H9 (cell line): ENCODE measurements around the gene NOS1AP. TPM values are rescaled to one million over a fixed set of nuclear protein-coding genes. Genes with fewer than 3 reads are reported as not detected.

Experiments used
- DNase-seq: peaks from one replicate; pipeline ENCODE4 v3.0.0-alpha.2; 2017
- H2AFZ ChIP-seq: one replicate; pipeline ENCODE4 v1.6.1; 2013; ENCODE audit warnings: mild to moderate bottlenecking, low read length, control low read depth, moderate library complexity
- H2AK5ac ChIP-seq: 2 replicates; pipeline ENCODE4 v1.6.1; 2013; ENCODE audit warnings: low read length, control low read depth, mixed read lengths; ENCODE audit not compliant: insufficient read length
- H2BK120ac ChIP-seq: one replicate; pipeline ENCODE4 v1.6.1; 2013; ENCODE audit warnings: low read depth, mild to moderate bottlenecking, low read length, control low read depth, inconsistent platforms; ENCODE audit not compliant: poor library complexity, severe bottlenecking
- H2BK12ac ChIP-seq: 2 replicates; pipeline ENCODE4 v1.6.1; 2013; ENCODE audit warnings: low read length, control low read depth, mixed read lengths, low read depth; ENCODE audit not compliant: insufficient read length
- H2BK15ac ChIP-seq: 2 replicates; pipeline ENCODE4 v1.6.1; 2013; ENCODE audit warnings: low read depth, low read length, control low read depth
- H2BK20ac ChIP-seq: one replicate; pipeline ENCODE4 v1.6.1; 2013; ENCODE audit warnings: low read depth, mild to moderate bottlenecking, low read length, control low read depth, inconsistent platforms; ENCODE audit not compliant: poor library complexity, severe bottlenecking
- H2BK5ac ChIP-seq: 2 replicates; pipeline ENCODE4 v1.6.1; 2013; ENCODE audit warnings: low read length, control low read depth, mixed read lengths; ENCODE audit not compliant: insufficient read length
- H3K14ac ChIP-seq: 2 replicates; pipeline ENCODE4 v1.6.1; 2013; ENCODE audit warnings: low read length, control low read depth; ENCODE audit not compliant: insufficient read depth
- H3K18ac ChIP-seq: 2 replicates; pipeline ENCODE4 v1.6.1; 2013; ENCODE audit warnings: low read depth, mild to moderate bottlenecking, mixed read lengths, low read length, control low read depth; ENCODE audit not compliant: insufficient read length
- H3K23ac ChIP-seq: 2 replicates; pipeline ENCODE4 v1.6.1; 2013; ENCODE audit warnings: low read length, control low read depth, mixed read lengths, low read depth; ENCODE audit not compliant: insufficient read length
- H3K23me2 ChIP-seq: 2 replicates; pipeline ENCODE4 v1.6.1; 2013; ENCODE audit warnings: low read depth, mild to moderate bottlenecking, mixed read lengths, low read length, control low read depth; ENCODE audit not compliant: insufficient read length, poor library complexity, severe bottlenecking
- H3K27ac ChIP-seq: 2 replicates; pipeline ENCODE4 v1.5.1; 2013; ENCODE audit warnings: low read length, control low read depth, mixed read lengths, low read depth; ENCODE audit not compliant: insufficient read length
- H3K27me3 ChIP-seq: 2 replicates; pipeline ENCODE4 v1.6.1; 2013; ENCODE audit warnings: low read length, control low read depth, inconsistent platforms; ENCODE audit not compliant: insufficient read depth
- H3K4ac ChIP-seq: 2 replicates; pipeline ENCODE4 v1.6.1; 2013; ENCODE audit warnings: low read depth, mild to moderate bottlenecking, control low read depth, inconsistent platforms, low read length, moderate library complexity
- H3K4me1 ChIP-seq: 2 replicates; pipeline ENCODE4 v1.6.1; 2013; ENCODE audit warnings: low read length, control low read depth, inconsistent platforms; ENCODE audit not compliant: insufficient read depth
- H3K4me2 ChIP-seq: 2 replicates; pipeline ENCODE4 v1.6.1; 2013; ENCODE audit warnings: low read length, control low read depth, mixed read lengths; ENCODE audit not compliant: insufficient read length, insufficient read depth
- H3K56ac ChIP-seq: 2 replicates; pipeline ENCODE4 v1.6.1; 2013; ENCODE audit warnings: low read depth, mild to moderate bottlenecking, mixed read lengths, low read length, control low read depth; ENCODE audit not compliant: insufficient read length
- H3K79me1 ChIP-seq: 2 replicates; pipeline ENCODE4 v1.6.1; 2013; ENCODE audit warnings: low read depth, mild to moderate bottlenecking, moderate library complexity, low read length, control low read depth, inconsistent platforms; ENCODE audit not compliant: insufficient read depth, poor library complexity, severe bottlenecking
- H3K79me2 ChIP-seq: 2 replicates; pipeline ENCODE4 v1.6.1; 2013; ENCODE audit warnings: low read length, control low read depth, inconsistent platforms; ENCODE audit not compliant: insufficient read depth
- H3K9ac ChIP-seq: 2 replicates; pipeline ENCODE4 v1.6.1; 2013; ENCODE audit warnings: low read length, control low read depth, mixed read lengths; ENCODE audit not compliant: insufficient read length; ENCODE audit errors: extremely low read depth
- H3K9me3 ChIP-seq: one replicate; pipeline ENCODE4 v1.6.1; 2013; ENCODE audit warnings: low read depth, low read length, inconsistent platforms; ENCODE audit not compliant: control insufficient read depth
- H3T11ph ChIP-seq: one replicate; pipeline ENCODE4 v1.6.1; 2013; ENCODE audit warnings: mild to moderate bottlenecking, low read length, control low read depth, inconsistent platforms
- H4K20me1 ChIP-seq: one replicate; pipeline ENCODE4 v1.6.1; 2013; ENCODE audit not compliant: control insufficient read depth, insufficient read length, insufficient read depth
- H4K5ac ChIP-seq: 2 replicates; pipeline ENCODE4 v1.6.1; 2013; ENCODE audit warnings: low read depth, mild to moderate bottlenecking, mixed read lengths, low read length, control low read depth; ENCODE audit not compliant: insufficient read length
- H4K8ac ChIP-seq: replicated peaks from 2 replicates; pipeline ENCODE4 v1.6.1; 2013; ENCODE audit warnings: low read length, control low read depth, mixed read lengths, low read depth; ENCODE audit not compliant: insufficient read length
- H4K91ac ChIP-seq: 2 replicates; pipeline ENCODE4 v1.6.1; 2013; ENCODE audit warnings: low read depth, mild to moderate bottlenecking, moderate library complexity, mixed read lengths, low read length, control low read depth; ENCODE audit not compliant: insufficient read length
- H3K27ac Mint-ChIP-seq, 3 experiments: 2 replicates in 2 of 3; 3 replicates in 1 of 3; pipeline ENCODE4 v1.8.0; 2020 to 2021; ENCODE audit warnings: mixed read lengths in 3 of 3, mild to moderate bottlenecking in 1 of 3, moderate library complexity in 1 of 3
- H3K27me3 Mint-ChIP-seq: 2 replicates; pipeline ENCODE4 v1.8.0; 2021; ENCODE audit warnings: low read depth, mild to moderate bottlenecking, moderate library complexity, mixed read lengths
- H3K36me3 Mint-ChIP-seq, 3 experiments: 2 replicates in 2 of 3; 3 replicates in 1 of 3; pipeline ENCODE4 v1.8.0; 2020 to 2021; ENCODE audit warnings: low read depth in 3 of 3, mixed read lengths in 3 of 3; ENCODE audit not compliant: insufficient read depth in 1 of 3
- H3K4me1 Mint-ChIP-seq, 2 experiments: 2 replicates each; pipeline ENCODE4 v1.8.0; 2020; ENCODE audit warnings: mixed read lengths in 2 of 2
- H3K4me3 Mint-ChIP-seq, 2 experiments: 2 replicates in 1 of 2; 3 replicates in 1 of 2; pipeline ENCODE4 v1.8.0; 2020 to 2021; ENCODE audit warnings: mild to moderate bottlenecking in 2 of 2, mixed read lengths in 2 of 2, moderate library complexity in 1 of 2
- H3K9me3 Mint-ChIP-seq, 2 experiments: 2 replicates in 1 of 2; 3 replicates in 1 of 2; pipeline ENCODE4 v1.8.0; 2020; ENCODE audit warnings: mild to moderate bottlenecking in 2 of 2, mixed read lengths in 2 of 2, moderate library complexity in 1 of 2
- WGBS: extraction: QIAGEN DNeasy Blood & Tissue Kit; methylation state at CpG from one replicate; pipeline ENCODE4 v1.1.7; 2013; ENCODE audit warnings: missing lambda C conversion rate, low lambda C conversion rate, mixed read lengths; ENCODE audit not compliant: insufficient read length; ENCODE audit errors: extremely low coverage; 5-methylcytosine and 5-hydroxymethylcytosine counted together
- total RNA-seq: library from RNA; stranded (reverse); gene quantifications from 2 replicates; pipeline ENCODE4 v1.2.1, GENCODE V29; 2021
- TF ChIP-seq, protein P1 (sequence below): fragments of 200-600 bp; sonication (generic); conservative IDR thresholded peaks from 3 replicates; pipeline ENCODE4 v1.8.0; 2021; ENCODE audit warnings: antibody characterized with exemption, mild to moderate bottlenecking

The NOS1AP gene
- total RNA-seq, 1 experiment from 2014 or later = 8.4 TPM

DNA sequence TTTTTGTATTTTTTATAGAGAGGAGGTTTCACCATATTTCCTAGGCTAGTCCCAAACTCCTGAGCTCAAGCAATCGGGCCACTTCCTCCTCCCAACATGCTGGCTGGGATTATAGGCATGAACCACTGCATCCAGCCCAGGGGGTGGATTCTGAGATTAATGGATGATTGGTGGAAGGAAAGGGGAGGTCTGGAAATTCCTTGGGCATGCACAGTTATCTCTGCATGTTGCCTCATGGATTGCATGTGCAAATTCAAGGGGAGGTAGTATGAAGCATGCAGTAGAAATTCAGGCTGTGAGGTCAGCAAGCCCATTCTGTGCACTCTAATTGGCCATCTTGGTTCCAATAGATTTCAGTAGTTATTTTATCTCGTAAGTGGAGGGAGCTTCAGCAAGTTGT is 182.7 kb downstream of the NOS1AP start:
- no peak overlapping the region for H4K91ac ChIP-seq
- H3K9ac ChIP-seq = no peak overlapping the region
- Mint-ChIP-seq H3K27me3 (no peaks in the 10 kb centered on the region), H3K36me3 (peaks cover 0 to 3% (median 0%) of the 10 kb centered on the region in 3 experiments; a peak in 2 of 7 replicates), H3K4me1 (peaks cover 59 to 61% of the 10 kb centered on the region in 2 experiments), H3K27ac (no peak overlapping the region), H3K4me3 (no peak overlapping the region), H3K9me3 (no peaks in the 10 kb centered on the region; a peak in 2 of 5 replicates)
- no peak overlapping the region for H3K23ac ChIP-seq
- H4K5ac ChIP-seq = no peak overlapping the region
- H3K9me3 ChIP-seq = no peaks in the 10 kb centered on the region
- peaks cover 16% of the 10 kb centered on the region for H3K4me1 ChIP-seq
- H4K8ac ChIP-seq = no peak overlapping the region
- no peak overlapping the region for H2AK5ac ChIP-seq
- H2BK12ac ChIP-seq = no peak overlapping the region
- H3K27me3 ChIP-seq = no peaks in the 10 kb centered on the region
- no peak overlapping the region for H3K14ac ChIP-seq
- H2BK5ac ChIP-seq = no peak overlapping the region
- no peak overlapping the region for H3T11ph ChIP-seq
- H3K18ac ChIP-seq = no peak overlapping the region
- H2BK120ac ChIP-seq = no peak overlapping the region
- no peaks in the 10 kb centered on the region for H3K79me1 ChIP-seq
- H4K20me1 ChIP-seq = no peaks in the 10 kb centered on the region
- H2BK20ac ChIP-seq = no peak overlapping the region
- H3K79me2 ChIP-seq = no peaks in the 10 kb centered on the region
- no CpG with 5 or more reads among the region's 2 CpGs for WGBS
- no peaks in the 10 kb centered on the region for H3K23me2 ChIP-seq
- no peak for DNase-seq
- no peak overlapping the region for H3K4me2 ChIP-seq
- H3K4ac ChIP-seq = no peak overlapping the region
- no peak overlapping the region for H2AFZ ChIP-seq
- no peak overlapping the region for H2BK15ac ChIP-seq
- no peak overlapping the region for H3K56ac ChIP-seq
- TF ChIP-seq, protein P1, sequence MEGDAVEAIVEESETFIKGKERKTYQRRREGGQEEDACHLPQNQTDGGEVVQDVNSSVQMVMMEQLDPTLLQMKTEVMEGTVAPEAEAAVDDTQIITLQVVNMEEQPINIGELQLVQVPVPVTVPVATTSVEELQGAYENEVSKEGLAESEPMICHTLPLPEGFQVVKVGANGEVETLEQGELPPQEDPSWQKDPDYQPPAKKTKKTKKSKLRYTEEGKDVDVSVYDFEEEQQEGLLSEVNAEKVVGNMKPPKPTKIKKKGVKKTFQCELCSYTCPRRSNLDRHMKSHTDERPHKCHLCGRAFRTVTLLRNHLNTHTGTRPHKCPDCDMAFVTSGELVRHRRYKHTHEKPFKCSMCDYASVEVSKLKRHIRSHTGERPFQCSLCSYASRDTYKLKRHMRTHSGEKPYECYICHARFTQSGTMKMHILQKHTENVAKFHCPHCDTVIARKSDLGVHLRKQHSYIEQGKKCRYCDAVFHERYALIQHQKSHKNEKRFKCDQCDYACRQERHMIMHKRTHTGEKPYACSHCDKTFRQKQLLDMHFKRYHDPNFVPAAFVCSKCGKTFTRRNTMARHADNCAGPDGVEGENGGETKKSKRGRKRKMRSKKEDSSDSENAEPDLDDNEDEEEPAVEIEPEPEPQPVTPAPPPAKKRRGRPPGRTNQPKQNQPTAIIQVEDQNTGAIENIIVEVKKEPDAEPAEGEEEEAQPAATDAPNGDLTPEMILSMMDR = no peak
- H3K27ac ChIP-seq = no peak overlapping the region
